ENCODE measurements around the gene SOD3.

SOD3 gene

DNA sequence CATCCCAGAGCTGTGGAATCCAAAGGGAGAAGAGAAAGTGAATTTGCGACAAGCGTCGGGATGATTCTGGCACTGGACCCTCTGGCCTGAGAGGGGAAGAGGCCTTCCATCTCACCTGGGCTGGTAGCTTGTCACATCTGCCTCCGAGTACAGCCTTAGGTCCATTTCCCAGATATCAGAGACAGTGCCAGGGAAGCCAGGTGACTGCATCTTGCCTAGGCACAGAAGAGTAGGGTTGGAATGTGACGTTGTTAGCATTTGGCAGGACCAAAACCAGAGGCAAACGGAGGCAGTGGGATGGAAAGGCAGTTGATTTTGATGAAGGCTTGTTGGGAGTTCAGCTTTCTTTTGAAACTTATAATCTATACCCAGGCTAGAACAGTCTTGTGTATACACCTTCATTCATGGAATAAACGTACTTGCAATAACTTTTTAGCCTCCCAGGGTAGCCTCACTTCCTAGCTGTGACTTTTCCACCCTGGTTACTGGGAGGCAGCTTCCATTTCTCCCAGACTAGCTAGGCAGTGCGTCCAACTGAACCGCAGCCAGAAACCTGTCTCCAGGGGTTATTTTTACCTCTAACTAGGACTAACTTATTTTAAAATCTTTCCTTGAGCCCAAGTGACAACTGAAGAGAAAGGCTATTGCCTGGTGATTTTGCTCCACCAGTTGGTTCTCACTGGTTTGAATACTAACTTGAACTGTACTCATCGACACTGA, 5.9 kb downstream of the SOD3 start:
- DNase-seq (ENCODE audit: low spot score): no peak

DNA sequence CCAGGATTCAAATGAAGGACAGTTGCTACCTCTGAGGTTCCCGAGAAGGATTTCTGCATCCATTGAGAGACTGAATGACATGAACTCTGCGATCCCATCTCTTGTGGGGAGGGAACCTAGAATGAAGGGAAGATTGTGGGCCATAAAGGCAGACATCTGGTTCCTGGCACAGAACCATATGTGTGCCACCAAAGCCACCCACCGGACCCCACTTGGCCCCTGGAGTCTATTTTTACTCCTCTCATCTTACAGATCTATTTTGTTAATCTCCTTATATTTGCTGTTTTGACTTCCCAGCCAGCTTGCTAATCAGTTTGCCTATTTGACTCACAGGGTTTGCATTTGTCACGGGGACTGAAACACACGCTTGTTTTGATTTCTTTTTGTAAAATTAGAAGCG, 7.3 kb downstream of the SOD3 start:
- no peak for DNase-seq (ENCODE audit: low spot score)

GRCh38 chr4:24805067-24805466, 9.7 kb downstream of the SOD3 start:
- no peak for DNase-seq (ENCODE audit: low spot score)

DNA sequence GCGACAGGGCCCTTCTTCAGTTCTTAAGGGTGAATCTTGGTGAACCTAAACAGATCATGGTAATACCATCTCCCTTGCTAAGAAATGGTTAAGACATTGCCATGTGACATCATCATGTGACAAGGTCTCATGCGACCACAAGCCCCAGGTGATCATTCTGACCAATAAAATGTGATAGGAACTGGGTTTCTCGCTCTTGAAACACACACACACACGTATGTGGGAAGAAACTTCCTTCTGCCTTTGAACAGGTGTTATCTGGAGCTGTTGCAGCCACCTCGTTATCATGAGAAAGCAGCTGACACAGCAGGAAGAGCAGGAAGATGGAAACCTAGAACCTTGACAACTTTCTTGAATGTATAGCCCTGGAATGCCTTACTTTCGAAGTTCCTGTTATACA, 10.2 kb downstream of the SOD3 start:
- DNase-seq (ENCODE audit: low spot score): no peak

- DNase-seq (ENCODE audit: low spot score): no peak
Measured at GRCh38 chr4:24806206-24806990, 11.0 kb downstream of the SOD3 start.

GRCh38 chr4:24807611-24808010, 12.2 kb downstream of the SOD3 start:
- DNase-seq (ENCODE audit: low spot score): no peak

GRCh38 chr4:24808261-24808660, 12.9 kb downstream of the SOD3 start:
- no peak for DNase-seq (ENCODE audit: low spot score)

GRCh38 chr4:24808955-24809354, 13.6 kb downstream of the SOD3 start:
- DNase-seq (ENCODE audit: low spot score): no peak

- DNase-seq (ENCODE audit: low spot score): peak; percentile 54
Measured at GRCh38 chr4:24809376-24809775, 14.0 kb downstream of the SOD3 start.

DNA sequence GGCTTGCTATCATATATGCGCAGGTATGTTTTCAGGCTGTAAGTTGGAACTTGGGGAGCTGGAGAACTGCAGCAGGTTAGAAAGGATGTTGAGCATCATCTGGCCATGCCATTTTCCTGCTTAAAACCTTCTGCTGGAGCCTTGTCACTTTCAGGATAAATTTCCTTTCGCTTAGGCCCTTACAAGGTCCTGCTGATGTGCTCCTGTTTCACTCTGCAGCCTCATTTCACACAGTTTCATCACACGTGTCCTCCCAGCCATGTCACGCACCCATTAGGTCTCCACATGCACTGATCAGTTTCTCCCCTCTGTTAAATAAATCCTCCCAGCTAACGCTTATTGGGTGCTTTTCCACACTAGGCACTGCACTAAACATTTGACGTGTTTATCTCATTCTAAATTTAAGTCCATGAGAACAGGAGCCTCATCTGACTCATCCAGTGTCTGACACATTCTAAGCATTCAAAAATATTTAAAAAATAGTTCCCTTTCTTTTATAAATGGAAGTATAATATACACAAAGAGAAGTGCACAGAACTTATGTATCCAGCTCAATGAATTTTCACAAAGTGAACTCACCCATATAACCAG, 14.5 kb downstream of the SOD3 start:
- DNase-seq (ENCODE audit: low spot score): no peak

GRCh38 chr4:24810871-24811631, 15.7 kb downstream of the SOD3 start:
- DNase-seq (ENCODE audit: low spot score): no peak

DNA sequence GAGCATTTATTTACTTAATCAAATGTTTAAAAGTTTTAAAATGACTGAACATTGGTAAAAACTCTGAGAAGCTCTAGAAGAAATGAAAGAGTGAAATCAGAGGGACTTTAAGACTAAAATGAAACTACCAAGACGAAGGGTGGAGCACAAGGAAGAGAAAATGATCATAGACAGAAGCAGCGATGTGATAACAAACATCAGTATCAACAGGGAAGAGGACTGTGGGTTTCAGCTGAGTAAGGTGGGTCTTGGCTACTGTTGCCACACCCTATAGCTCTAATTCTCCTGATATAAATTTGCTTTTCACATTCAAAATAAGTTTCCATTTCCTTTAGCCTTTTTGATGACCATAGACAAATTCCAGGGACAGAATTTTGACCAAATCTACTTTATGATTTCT, 18.4 kb downstream of the SOD3 start:
- DNase-seq (ENCODE audit: low spot score): no peak

DNA sequence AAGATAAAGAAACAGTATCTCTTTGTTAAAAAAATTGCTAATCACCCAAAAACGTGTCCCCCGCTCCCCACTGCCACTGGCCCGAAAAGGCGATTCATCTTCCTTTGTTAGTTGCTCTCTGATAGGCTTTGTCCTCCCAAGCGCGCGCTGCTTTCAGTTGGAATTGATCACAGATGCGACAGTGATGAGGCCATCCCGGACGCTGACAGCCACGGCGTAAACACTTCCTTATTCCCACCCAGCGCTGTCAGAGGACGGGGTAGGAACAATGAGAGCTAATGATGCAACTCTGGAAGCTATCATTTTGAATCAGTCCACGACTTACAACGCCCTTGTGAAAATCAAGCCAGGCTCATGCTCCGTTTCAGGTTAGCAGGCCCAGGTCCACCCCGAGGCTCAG, 21.4 kb downstream of the SOD3 start:
- no peak for DNase-seq (ENCODE audit: low spot score)

GRCh38 chr4:24820541-24820940, 25.2 kb downstream of the SOD3 start:
- DNase-seq (ENCODE audit: low spot score): no peak

DNA sequence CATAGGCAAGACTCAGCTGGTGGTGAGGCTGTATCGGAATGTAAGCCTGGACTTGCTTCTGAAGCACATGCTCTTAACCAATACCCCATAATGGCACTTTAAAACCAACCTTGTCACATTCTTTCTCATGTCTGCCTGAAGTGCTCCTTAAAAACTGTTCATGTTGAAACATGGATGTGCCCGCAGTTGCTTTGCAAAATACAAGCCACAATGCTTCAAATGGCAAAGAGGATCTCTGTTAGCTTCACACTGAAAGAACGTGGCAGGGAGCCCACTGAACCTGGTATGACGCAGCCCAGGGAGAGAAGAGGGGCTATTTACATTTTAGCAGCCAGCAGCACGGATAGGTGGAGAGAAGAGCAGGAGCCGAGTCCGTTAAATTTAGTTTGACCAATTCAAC, 29.3 kb downstream of the SOD3 start:
- DNase-seq (ENCODE audit: low spot score): no peak

GRCh38 chr4:24831637-24832036, 36.3 kb downstream of the SOD3 start:
- no peak for DNase-seq (ENCODE audit: low spot score)

- no peak for DNase-seq (ENCODE audit: low spot score)
Measured at GRCh38 chr4:24835696-24836095, 40.3 kb downstream of the SOD3 start.

GRCh38 chr4:24836661-24837242, 41.4 kb downstream of the SOD3 start:
- DNase-seq (ENCODE audit: low spot score): no peak

- DNase-seq (ENCODE audit: low spot score): no peak
Measured at GRCh38 chr4:24837336-24837735, 42.0 kb downstream of the SOD3 start.

- no peak for DNase-seq (ENCODE audit: low spot score)
Measured at GRCh38 chr4:24837781-24838180, 42.4 kb downstream of the SOD3 start.

DNA sequence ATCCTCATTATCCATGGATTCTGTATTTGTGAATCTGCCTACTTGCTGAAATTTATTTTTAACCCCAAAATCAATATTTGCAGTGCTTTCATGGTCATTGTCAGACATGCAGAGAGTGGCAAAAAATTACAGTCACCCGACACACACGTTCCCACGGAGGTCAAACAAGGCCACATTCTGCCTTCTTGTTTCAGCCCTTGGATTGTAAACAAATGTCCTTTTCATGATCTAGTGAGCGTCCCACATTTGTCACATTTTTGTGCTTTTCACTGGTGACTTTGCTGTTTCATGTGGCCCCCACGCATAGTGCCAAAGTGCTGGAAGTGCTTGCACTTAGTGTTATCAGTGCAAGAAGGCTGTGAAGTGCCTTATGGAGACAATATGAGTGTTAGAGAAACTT, 45.0 kb downstream of the SOD3 start:
- DNase-seq (ENCODE audit: low spot score): no peak
